ENCODE data around the gene INAVA.

INAVA gene

GRCh38 chr1:200887772-200888348 lies 6.8 kb upstream of the INAVA start:
- DNase-seq = no peak
- no peak for TF ChIP-seq GATA1 (IDR thresholded peaks at IDR 0.05; ENCODE audit: low read depth, low read length)
- no peak for TF ChIP-seq POLR2A (IDR thresholded peaks at IDR 0.05; ENCODE audit: low read length)

GRCh38 chr1:200888349-200888838 lies 6.3 kb upstream of the INAVA start:
- DNase-seq = no peak
- TF ChIP-seq GATA1 (IDR thresholded peaks at IDR 0.05; ENCODE audit: low read depth, low read length) = no peak
- no peak for TF ChIP-seq POLR2A (IDR thresholded peaks at IDR 0.05; ENCODE audit: low read length)

- no peak for DNase-seq
- TF ChIP-seq POLR2A (IDR thresholded peaks at IDR 0.05; ENCODE audit: low read length) = no peak
- no peak for TF ChIP-seq GATA1 (IDR thresholded peaks at IDR 0.05; ENCODE audit: low read depth, low read length)
Observed at GRCh38 chr1:200889571-200889970, 5.1 kb upstream of the INAVA start.

- TF ChIP-seq GATA1 (IDR thresholded peaks at IDR 0.05; ENCODE audit: low read depth, low read length) (no peak), POLR2A (IDR thresholded peaks at IDR 0.05; ENCODE audit: low read length) (no peak)
- no peak for DNase-seq
Observed at GRCh38 chr1:200890027-200890426, 4.7 kb upstream of the INAVA start.

- peak in 1 of 2 experiments; percentile 9 for DNase-seq
- TF ChIP-seq GATA1 (IDR thresholded peaks at IDR 0.05; ENCODE audit: low read depth, low read length) = no peak
- TF ChIP-seq POLR2A (IDR thresholded peaks at IDR 0.05; ENCODE audit: low read length) = no peak
Observed at GRCh38 chr1:200890818-200891773, 3.6 kb upstream of the INAVA start.

GRCh38 chr1:200891774-200892157 lies 2.9 kb upstream of the INAVA start:
- DNase-seq = no peak
- no peak for TF ChIP-seq POLR2A (IDR thresholded peaks at IDR 0.05; ENCODE audit: low read length)

GRCh38 chr1:200892546-200892945 lies 2.2 kb upstream of the INAVA start:
- no peak for DNase-seq
- TF ChIP-seq GATA1 (IDR thresholded peaks at IDR 0.05; ENCODE audit: low read depth, low read length) (no peak), POLR2A (IDR thresholded peaks at IDR 0.05; ENCODE audit: low read length) (no peak)

- TF ChIP-seq POLR2A (IDR thresholded peaks at IDR 0.05; ENCODE audit: low read length) (no peak), GATA1 (IDR thresholded peaks at IDR 0.05; ENCODE audit: low read depth, low read length) (no peak)
- DNase-seq = no peak
Observed at GRCh38 chr1:200892958-200893357, 1.7 kb upstream of the INAVA start.

- no peak for DNase-seq
- TF ChIP-seq POLR2A (IDR thresholded peaks at IDR 0.05; ENCODE audit: low read length) (no peak), GATA1 (IDR thresholded peaks at IDR 0.05; ENCODE audit: low read depth, low read length) (no peak)
Observed at GRCh38 chr1:200893411-200893901, 1.2 kb upstream of the INAVA start.

GRCh38 chr1:200895443-200895789 lies 716 bp downstream of the INAVA start:
- DNase-seq = no peak
- TF ChIP-seq GATA1 (IDR thresholded peaks at IDR 0.05; ENCODE audit: low read depth, low read length) (no peak), POLR2A (IDR thresholded peaks at IDR 0.05; ENCODE audit: low read length) (no peak)

- no peak for DNase-seq
Observed at GRCh38 chr1:200895801-200896530, 1.3 kb downstream of the INAVA start.

GRCh38 chr1:200896531-200897196 lies 2.0 kb downstream of the INAVA start:
- TF ChIP-seq POLR2A (IDR thresholded peaks at IDR 0.05; ENCODE audit: low read length) (no peak), GATA1 (IDR thresholded peaks at IDR 0.05; ENCODE audit: low read depth, low read length) (no peak)
- no peak for DNase-seq

More at GRCh38 chr1:200895801-200896530, 1.3 kb downstream of the INAVA start:
- TF ChIP-seq POLR2A (IDR thresholded peaks at IDR 0.05; ENCODE audit: low read length) = no peak
- TF ChIP-seq GATA1 (IDR thresholded peaks at IDR 0.05; ENCODE audit: low read depth, low read length) = no peak

- no peak for DNase-seq
- TF ChIP-seq POLR2A (IDR thresholded peaks at IDR 0.05; ENCODE audit: low read length) (no peak), GATA1 (IDR thresholded peaks at IDR 0.05; ENCODE audit: low read depth, low read length) (no peak)
Observed at GRCh38 chr1:200897259-200897658, 2.6 kb downstream of the INAVA start.

All from erythroblast (primary cell).